HG02870 (cell line): ENCODE results near the gene COL1A2.
A peak's percentile ranks its signal among the peaks of the same experiment; 100 is the strongest.

Experiments used
- ATAC-seq: cut with Tn5 transposase; IDR thresholded peaks from one replicate; pipeline ENCODE4 v1.9.1; 2021; ENCODE audit warnings: mild to moderate bottlenecking, moderate library complexity; ENCODE audit not compliant: unreplicated experiment

Gene COL1A2

GRCh38 chr7:94432817-94433216, 38.1 kb downstream of the COL1A2 start:
- ATAC-seq, result no peak

GRCh38 chr7:94433224-94433623, 38.5 kb downstream of the COL1A2 start:
- no peak for ATAC-seq

GRCh38 chr7:94434042-94434441, 39.3 kb downstream of the COL1A2 start:
- no peak for ATAC-seq

- peak; percentile 95 for ATAC-seq
Measured at GRCh38 chr7:94436018-94436604, 41.4 kb downstream of the COL1A2 start.

DNA sequence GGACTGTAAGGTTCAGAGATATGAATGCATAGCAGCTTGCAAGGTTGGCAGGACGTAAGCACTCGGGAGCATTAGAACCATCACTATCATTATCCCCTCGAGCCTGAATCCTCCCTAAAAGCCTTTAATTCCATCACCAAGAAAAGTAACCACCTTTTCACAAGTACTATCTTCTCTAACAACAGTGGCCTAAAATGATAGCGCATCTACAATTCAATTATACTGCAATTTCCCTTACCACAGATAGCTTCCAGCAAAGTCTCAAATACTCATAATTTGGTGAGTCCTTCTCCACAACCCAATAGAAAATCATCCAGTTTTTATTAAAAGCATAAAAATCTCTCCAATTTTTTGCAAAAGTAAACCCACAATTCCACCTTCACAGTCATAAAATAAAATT, 42.0 kb downstream of the COL1A2 start:
- ATAC-seq, result no peak

DNA sequence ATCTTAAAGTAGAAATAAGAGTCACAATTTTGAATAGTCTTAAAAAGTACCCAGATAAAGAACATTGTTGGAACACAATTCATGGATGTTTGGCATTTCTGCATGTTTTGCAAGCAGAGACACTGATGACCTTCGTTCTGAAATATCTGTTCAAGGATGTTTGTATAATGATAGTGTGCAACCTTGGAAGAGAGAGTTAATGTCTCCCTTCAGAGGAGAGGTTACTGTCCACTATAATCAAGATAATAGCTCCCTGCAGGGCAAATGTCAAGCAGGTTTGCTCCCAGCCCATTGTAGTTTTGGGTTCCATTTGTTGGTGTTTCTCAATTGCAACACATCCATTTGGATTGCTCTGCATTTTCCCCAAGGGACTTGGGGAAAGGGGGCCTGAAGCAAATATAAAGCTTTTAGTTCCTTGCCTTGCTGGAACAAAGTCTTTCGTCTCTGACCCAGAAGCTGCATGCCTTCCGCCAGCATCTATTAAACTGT, 45.2 kb downstream of the COL1A2 start:
- no peak for ATAC-seq

GRCh38 chr7:94440451-94441039, 45.9 kb downstream of the COL1A2 start:
- ATAC-seq, result no peak

GRCh38 chr7:94441138-94441537, 46.4 kb downstream of the COL1A2 start:
- ATAC-seq, result no peak

DNA sequence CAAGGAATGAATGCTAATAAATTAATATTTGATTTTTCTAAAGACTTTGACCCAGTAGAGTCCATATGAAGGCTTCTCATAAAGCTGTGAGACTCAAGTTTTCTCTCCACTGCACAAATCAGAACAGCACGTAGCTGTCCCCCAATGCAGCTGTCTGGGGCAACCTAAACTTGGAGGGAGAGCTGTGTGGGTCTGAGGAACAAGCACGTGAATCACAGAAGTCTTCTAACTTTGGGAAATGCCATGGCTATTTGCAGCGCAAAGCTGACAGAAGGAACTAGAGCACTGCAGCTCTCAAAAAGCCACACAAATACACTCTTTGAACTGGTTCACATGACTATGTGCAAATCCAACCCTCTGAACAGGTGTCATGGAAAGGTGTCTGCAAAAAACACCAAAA, 47.9 kb downstream of the COL1A2 start:
- ATAC-seq, result no peak

DNA sequence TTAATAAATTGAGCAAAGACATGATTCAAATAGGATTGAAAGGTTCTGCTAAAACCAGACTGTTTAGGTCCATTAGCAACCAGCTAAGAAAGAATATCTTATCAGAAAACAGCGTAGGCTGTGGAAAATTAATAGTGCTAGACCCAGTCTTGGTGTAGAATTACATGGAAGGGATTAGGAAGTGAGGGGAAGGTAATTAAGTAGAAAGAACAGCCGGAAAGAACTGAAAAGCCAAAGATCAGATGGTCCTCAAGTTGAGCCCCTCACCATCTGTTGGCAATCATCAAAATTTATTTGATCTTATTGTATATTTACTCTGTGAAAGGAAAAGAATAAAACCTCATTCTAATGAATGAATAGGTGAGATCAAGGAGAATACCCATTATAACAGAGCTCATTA, 50.1 kb downstream of the COL1A2 start:
- no peak for ATAC-seq

GRCh38 chr7:94445696-94446194, 51.0 kb downstream of the COL1A2 start:
- ATAC-seq, result no peak

DNA sequence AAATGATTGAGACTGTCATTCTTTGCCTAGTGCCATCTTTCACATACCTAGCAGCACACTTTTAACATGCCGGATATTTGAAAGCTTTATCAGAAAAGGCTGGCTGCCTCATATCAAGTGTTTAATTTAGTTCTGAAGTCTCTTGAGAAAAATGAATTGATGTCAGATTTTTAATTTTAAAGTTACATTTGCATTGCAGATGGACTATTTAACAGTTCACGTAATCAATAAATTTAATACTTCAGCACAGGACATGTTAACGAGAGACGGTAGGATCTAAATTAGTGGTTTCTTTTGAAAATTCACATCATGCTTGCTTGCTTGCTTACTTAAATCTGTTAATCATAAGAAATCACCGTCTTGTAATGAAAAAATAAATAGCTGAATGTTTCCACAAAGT, 51.6 kb downstream of the COL1A2 start:
- no peak for ATAC-seq

DNA sequence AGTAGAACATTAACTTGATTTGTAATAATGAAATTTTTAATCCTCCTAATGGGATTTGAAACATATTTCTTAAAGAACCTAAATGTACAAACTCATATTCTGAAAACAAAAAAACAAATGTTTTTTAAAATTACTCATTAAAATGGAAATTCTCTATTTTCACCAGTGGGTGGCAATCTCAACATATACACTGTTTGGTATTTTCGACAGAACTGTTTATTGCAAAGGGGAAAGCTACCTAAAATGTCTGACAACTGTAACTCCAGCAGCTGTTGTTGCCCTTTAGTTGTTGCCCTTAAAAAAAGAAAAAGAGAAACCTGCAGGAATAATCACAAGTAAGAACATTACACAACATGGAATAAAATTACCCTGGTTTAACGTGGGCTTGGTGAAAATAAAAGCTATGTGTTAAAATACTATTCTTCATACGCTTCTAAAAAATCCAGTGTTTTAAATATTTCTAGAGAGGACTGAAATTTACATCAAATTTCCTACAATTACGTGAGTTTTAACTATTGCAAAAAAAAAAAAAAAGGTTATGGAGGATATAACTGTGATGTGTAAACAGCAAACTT, 54.5 kb downstream of the COL1A2 start:
- ATAC-seq, result peak; percentile 70

DNA sequence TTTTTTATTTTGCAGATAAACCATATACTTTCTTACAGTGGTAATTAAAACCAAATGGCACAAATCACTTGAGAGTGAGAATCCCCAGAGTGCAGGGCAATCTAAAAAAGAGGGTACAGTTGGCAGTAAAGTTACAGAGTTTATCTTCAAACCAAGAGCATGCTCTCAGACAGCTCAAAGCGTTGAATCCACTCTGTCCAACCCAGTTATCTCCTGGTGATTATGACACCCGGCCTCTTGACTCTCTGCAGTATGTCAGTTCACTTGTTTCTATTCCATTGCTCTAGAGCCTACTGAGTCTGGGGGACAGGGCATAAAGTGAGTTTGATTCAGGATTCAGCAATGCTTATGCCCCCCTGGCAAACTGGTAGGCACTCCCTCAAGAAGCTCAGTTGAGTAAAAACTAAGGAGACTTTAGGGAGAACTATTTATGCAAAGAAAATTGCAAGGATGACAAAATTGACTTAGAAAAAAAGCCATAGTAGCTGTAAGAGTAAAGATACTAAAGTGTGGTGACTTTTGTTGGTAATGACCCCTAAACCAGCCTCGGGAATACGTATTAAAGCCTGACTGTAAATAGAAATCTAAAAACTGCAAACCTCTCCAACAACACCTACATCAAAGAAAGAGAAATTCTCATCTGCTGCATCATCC, 55.5 kb downstream of the COL1A2 start:
- no peak for ATAC-seq

DNA sequence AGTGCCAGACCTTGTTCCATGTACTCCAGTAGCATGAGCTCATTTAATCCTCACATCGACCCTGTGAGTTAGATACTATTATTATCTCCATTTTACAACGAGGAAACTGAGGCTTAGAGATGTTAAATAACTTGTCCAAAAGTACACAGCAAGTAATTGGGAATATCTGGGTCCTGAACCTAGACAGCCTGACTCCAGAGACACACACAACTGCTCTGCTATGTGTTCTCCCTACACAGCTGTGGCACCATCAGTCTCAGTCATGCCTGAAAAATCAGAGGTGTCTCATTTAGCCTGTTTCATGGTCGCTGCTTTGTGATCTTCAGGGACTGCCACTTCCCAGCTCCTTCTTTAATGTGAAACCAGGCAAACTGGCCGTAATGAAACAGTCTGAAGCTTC, 56.5 kb downstream of the COL1A2 start:
- no peak for ATAC-seq

DNA sequence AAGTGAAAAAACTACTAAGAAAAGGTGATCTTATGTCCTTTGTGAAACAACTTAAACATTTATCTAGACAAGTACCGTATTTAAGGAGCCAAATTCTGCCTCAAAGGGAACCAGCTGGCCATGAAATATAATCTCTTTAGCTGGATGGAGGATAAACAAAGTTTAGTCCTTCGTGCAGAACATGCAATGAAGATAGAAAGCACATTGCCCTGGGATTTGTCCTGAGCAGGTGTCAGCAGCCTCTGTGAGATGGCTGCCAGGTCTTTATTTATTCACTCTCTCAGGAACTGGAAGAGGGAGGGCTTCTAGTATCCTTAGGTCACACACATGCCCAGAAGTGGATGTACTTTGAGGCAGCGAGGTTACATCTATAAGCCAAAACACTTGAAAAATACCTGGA, 57.5 kb downstream of the COL1A2 start:
- no peak for ATAC-seq

- ATAC-seq, result no peak
Measured at GRCh38 chr7:94453898-94454297, 59.2 kb downstream of the COL1A2 start.

DNA sequence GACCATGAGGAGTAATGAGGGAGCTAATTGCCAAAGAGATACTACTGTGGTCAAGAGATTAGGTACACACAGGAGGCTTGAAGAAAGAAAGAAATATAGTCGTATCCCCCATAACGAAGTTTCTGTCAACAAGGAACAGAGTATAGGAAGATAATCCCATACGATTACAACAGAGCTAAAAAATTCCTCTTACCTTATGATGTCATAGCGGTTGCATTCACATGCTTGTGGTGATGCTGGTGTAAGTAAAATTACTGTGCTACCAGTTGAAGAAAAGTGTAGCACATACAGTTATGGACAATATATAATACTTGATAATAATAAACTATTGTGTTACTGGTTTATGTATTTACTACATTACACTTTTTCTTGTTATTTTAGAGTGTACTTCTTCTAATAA, 63.3 kb downstream of the COL1A2 start:
- ATAC-seq, result no peak

GRCh38 chr7:94466516-94466915, 71.8 kb downstream of the COL1A2 start:
- ATAC-seq, result no peak

DNA sequence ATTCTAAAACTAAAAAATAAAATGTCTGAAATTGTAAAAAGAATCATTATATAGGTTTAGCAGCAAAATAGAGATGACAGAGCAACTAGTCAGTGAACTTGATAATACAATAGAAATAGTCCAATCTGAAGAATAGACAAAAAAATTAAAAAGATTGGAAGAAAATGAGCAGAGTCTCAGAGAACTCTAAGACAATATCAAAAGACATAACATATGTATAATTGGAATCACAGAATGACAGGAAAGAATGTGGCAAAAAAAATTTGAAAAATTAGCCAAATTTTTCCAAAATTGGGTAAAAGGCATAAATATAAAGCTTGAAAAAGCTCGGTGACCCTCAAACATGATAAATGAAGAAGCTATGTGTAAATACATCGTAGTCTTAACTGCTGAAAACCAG, 76.9 kb downstream of the COL1A2 start:
- ATAC-seq, result no peak

GRCh38 chr7:94472608-94473007, 77.9 kb downstream of the COL1A2 start:
- peak; percentile 70 for ATAC-seq

DNA sequence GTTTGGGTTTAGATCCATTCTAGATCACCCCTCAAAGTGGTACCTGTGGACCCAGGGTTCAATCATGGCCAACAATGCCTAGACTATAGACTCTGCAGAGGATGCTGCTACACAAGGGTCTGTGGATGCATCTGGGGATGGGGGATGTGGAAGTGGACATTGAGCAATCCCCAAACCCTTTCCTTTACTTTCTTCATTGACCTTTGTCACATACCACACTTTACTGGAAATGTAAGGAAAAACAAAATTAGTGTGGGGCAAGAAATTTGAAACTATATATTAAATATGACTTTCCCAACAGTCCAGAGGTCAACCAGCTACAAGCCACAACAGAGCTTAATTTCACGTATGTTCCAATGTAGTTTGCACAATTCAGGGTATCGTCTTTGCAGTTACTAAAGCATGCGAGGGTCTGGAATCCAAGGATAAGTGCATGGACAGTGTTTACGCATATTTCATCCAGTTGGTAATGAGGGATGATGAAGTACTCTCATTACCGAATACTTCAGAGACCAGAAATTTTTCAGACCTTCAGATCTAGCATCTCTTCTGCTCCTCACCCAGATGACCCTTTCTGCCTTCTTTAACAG, 81.7 kb downstream of the COL1A2 start:
- no peak for ATAC-seq
